T-helper 1 cell (primary cell): Measurements from ENCODE around the gene DNAL1.
A peak's percentile ranks its signal among the peaks of the same experiment; 100 is the strongest.
"Not testable (repeated sequence)": the region's sequence is repeated elsewhere in the genome, so short reads cannot be mapped to it uniquely, and the experiment has no call there.

Experiments used
- DNase-seq, 5 donors: peaks; one replicate each; pipeline ENCODE4 v3.0.0-alpha.2; 2012 to 2020

Gene DNAL1

GRCh38 chr14:73640796-73641365 is 3.9 kb upstream of the DNAL1 start:
- no peak for DNase-seq

- no peak for DNase-seq
Measured at GRCh38 chr14:73645248-73645610, 443 bp downstream of the DNAL1 start.

- DNase-seq = no peak
Measured at GRCh38 chr14:73651005-73651404, 6.2 kb downstream of the DNAL1 start.

GRCh38 chr14:73655851-73656250 is 11.1 kb downstream of the DNAL1 start:
- DNase-seq = no peak

- DNase-seq = not testable (repeated sequence)
Measured at GRCh38 chr14:73659202-73659601, 14.4 kb downstream of the DNAL1 start.

- no peak for DNase-seq
Measured at GRCh38 chr14:73660511-73660910, 15.7 kb downstream of the DNAL1 start.

GRCh38 chr14:73661872-73662271 is 17.1 kb downstream of the DNAL1 start:
- DNase-seq = no peak

- DNase-seq = no peak
Measured at GRCh38 chr14:73662487-73662943, 17.7 kb downstream of the DNAL1 start.

- no peak for DNase-seq
Measured at GRCh38 chr14:73663548-73664212, 18.9 kb downstream of the DNAL1 start.

- no peak for DNase-seq
Measured at GRCh38 chr14:73665130-73665529, 20.3 kb downstream of the DNAL1 start.

- no peak for DNase-seq
Measured at GRCh38 chr14:73666583-73666982, 21.8 kb downstream of the DNAL1 start.

GRCh38 chr14:73667854-73668253 is 23.1 kb downstream of the DNAL1 start:
- no peak for DNase-seq

GRCh38 chr14:73674986-73675385 is 30.2 kb downstream of the DNAL1 start:
- no peak for DNase-seq

GRCh38 chr14:73678698-73679097 is 33.9 kb downstream of the DNAL1 start:
- DNase-seq = no peak

GRCh38 chr14:73680821-73681220 is 36.0 kb downstream of the DNAL1 start:
- no peak for DNase-seq

- DNase-seq = no peak
Measured at GRCh38 chr14:73684627-73685026, 39.8 kb downstream of the DNAL1 start.

- DNase-seq = no peak
Measured at GRCh38 chr14:73685328-73685727, 40.5 kb downstream of the DNAL1 start.

GRCh38 chr14:73686901-73687300 is 42.1 kb downstream of the DNAL1 start:
- DNase-seq = no peak

GRCh38 chr14:73694083-73694482 is 49.3 kb downstream of the DNAL1 start:
- DNase-seq = no peak

GRCh38 chr14:73695082-73695481 is 50.3 kb downstream of the DNAL1 start:
- DNase-seq = no peak

- DNase-seq = peak in 1 of 5 donors; percentile 35
Measured at GRCh38 chr14:73695997-73696396, 51.2 kb downstream of the DNAL1 start.

GRCh38 chr14:73696466-73697400 is 51.9 kb downstream of the DNAL1 start:
- peak in 1 of 5 donors; percentile 85 for DNase-seq

GRCh38 chr14:73700325-73700724 is 55.5 kb downstream of the DNAL1 start:
- DNase-seq = no peak

- not testable (repeated sequence) for DNase-seq
Measured at GRCh38 chr14:73708076-73708475, 63.3 kb downstream of the DNAL1 start.
